Heart right ventricle (tissue), 16 donors: ENCODE data around the gene ANKRD65. TPM values are rescaled to one million over a fixed set of nuclear protein-coding genes. Genes with fewer than 3 reads are reported as not detected.
A peak's percentile ranks its signal among the peaks of the same experiment; 100 is the strongest.
"Not testable (repeated sequence)": the region's sequence is repeated elsewhere in the genome, so short reads cannot be mapped to it uniquely, and the experiment has no call there.

Experiments used
- ATAC-seq, 8 donors: fragments of 200-7000 bp; cut with Tn5 transposase; one replicate each; pipeline ENCODE4 v1.9.1; 2020; ENCODE audit warnings: mild to moderate bottlenecking in 8 of 8, moderate library complexity in 8 of 8, moderate number of reproducible peaks in 1 of 8
- DNase-seq, 2 donors: peaks; one replicate each; pipeline ENCODE4 v3.0.0-alpha.2; 2020
- H3K27ac ChIP-seq, 10 donors: fragments of 200-600 bp; sonication (generic) in 2 of 10; one replicate each; pipeline versions ENCODE4 v1.5.0 to v1.8.0; 2020 to 2022; ENCODE audit warnings: mild to moderate bottlenecking in 3 of 10
- H3K27me3 ChIP-seq, 7 donors: fragments of 200-600 bp; one replicate each; pipeline ENCODE4 v1.8.0; 2021 to 2022; ENCODE audit warnings: mild to moderate bottlenecking in 2 of 7
- H3K36me3 ChIP-seq, 9 donors: fragments of 200-600 bp; sonication (generic) in 1 of 9; one replicate each; pipeline versions ENCODE4 v1.5.0 to v1.8.0; 2020 to 2022; ENCODE audit warnings: mild to moderate bottlenecking in 2 of 9
- H3K4me1 ChIP-seq, 9 donors: fragments of 200-600 bp; sonication (generic) in 1 of 9; one replicate each; pipeline versions ENCODE4 v1.5.0 to v1.8.0; 2020 to 2022; ENCODE audit warnings: mild to moderate bottlenecking in 4 of 9
- H3K4me3 ChIP-seq, 10 donors: fragments of 200-600 bp; sonication (generic) in 2 of 10; one replicate each; pipeline versions ENCODE4 v1.5.0 to v1.8.0; 2020 to 2022; ENCODE audit warnings: mild to moderate bottlenecking in 7 of 10, moderate library complexity in 2 of 10
- H3K9me3 ChIP-seq, 11 donors: fragments of 200-600 bp in 10 of 11; sonication (generic) in 2 of 11; one replicate each; pipeline versions ENCODE4 v1.5.0 to v1.8.0; 2013 to 2022; ENCODE audit warnings: mild to moderate bottlenecking in 2 of 11, control low read depth in 1 of 11, moderate library complexity in 1 of 11
- CTCF ChIP-seq, 9 donors: fragments of 200-600 bp; sonication (generic) in 2 of 9; IDR thresholded peaks; one replicate each; pipeline versions ENCODE4 v1.5.0 to v1.8.0; 2021 to 2022; ENCODE audit warnings: antibody characterized with exemption in 9 of 9, mild to moderate bottlenecking in 5 of 9, moderate library complexity in 1 of 9
- WGBS, 2 donors: extraction: QIAGEN DNeasy Blood & Tissue Kit; methylation state at CpG; one replicate each; pipeline ENCODE4 v1.1.7; 2013; ENCODE audit warnings: inconsistent platforms in 1 of 2; 5-methylcytosine and 5-hydroxymethylcytosine counted together
- intact Hi-C, 10 donors: fragments of 100-400 bp; cut with DNase I; formaldehyde crosslinking; loops; one replicate each; pipeline versions ENCODE4 v1.11.1 to v1.14.2; 2022
- polyA plus RNA-seq, 2 donors: library from polyadenylated mRNA; stranded (reverse); fragments of 200-250 nt; gene quantifications; one replicate each; pipeline ENCODE4 v1.2.3, GENCODE V29; 2013
- total RNA-seq, 10 donors: library from RNA; stranded (reverse); fragmentation: NEBNext Ultra II Directional in 3 of 10; extraction: Animal tissue kit (Norgen Biotek cat#: 25700) in 3 of 10; gene quantifications; one replicate each; pipeline versions ENCODE4 v1.2.1 to v1.2.4, GENCODE V29; 2021 to 2023
- donor health status: Arrhythmogenic right ventricular cardiomyopathy.
- donor health status: ischemic (EF 13 %, LVEDD 7.1; RV severe dilation, severe dysfunction).
- donor health status: healthy with polysubstance abuse.
- donor health status: DM: no; HTN: yes; CAD: no.
- donor health status: DM: no; HTN: no; CAD: no.
- donor health status: ischemic (EF 25% LVEDD 6.9; RV normal size, moderate dysfunction).
- donor health status: ischemic (EF 25% LVEDD 5.7; RV mildly dilated, moderate dysfunction).
- donor health status: healthy.
- donor health status: DM: yes; HTN: yes; CAD: no.
- donor health status: Ischemic cardiomyopathy.
- donor health status: ischemic (EF 35%, LVEDD 5.7; RV mildly dilated, moderate dysfunction).
- donor health status: nonischemic (EF 11% LVEDD 7.7; RV severe dilation, severe dysfunction).
- donor health status: DM: yes; HTN: yes; CAD: no.
- donor health status: PGD.
- donor health status: ischemic (EF 29% LVEDD 5.4; RV normal size, mild dysfunction).
- donor health status: nonischemic (EF 23%, LVEDD 6.1; RV moderate dilation, normal function).

Gene ANKRD65
- total and polyA plus RNA-seq, 12 donors = 0.37 to 3.1 (median 1.8) TPM

GRCh38 chr1:1415751-1416150 is 5.3 kb downstream of the ANKRD65 start:
- TF ChIP-seq CTCF (IDR thresholded peaks at IDR 0.05) = no peak
- Histone ChIP-seq H3K4me1 (peaks cover 0 to 10% (median 3%) of the 10 kb centered on the region in 9 donors), H3K27me3 (peaks cover 0 to 2% (median 0%) of the 10 kb centered on the region in 7 donors), H3K36me3 (no peaks in the 10 kb centered on the region), H3K4me3 (no peak overlapping the region), H3K27ac (no peak overlapping the region), H3K9me3 (peaks cover 0 to 10% (median 0%) of the 10 kb centered on the region in 11 donors)
- WGBS, 2 donors = 64 to 74% methylated on average over 13 of the region's 13 CpGs
- no peak for ATAC-seq
- DNase-seq = no peak
- intact Hi-C loops = no loop called here

- intact Hi-C loops = not testable (repeated sequence)
These were observed 8.7 kb downstream of the ANKRD65 start for GRCh38 chr1:1412311-1412902.

GRCh38 chr1:1411626-1412025 is 9.4 kb downstream of the ANKRD65 start:
- Histone ChIP-seq H3K27ac (no peak overlapping the region), H3K4me3 (no peak overlapping the region), H3K4me1 (peaks cover 0 to 22% (median 17%) of the 10 kb centered on the region in 9 donors), H3K27me3 (no peaks in the 10 kb centered on the region), H3K9me3 (peaks cover 0 to 10% (median 0%) of the 10 kb centered on the region in 11 donors), H3K36me3 (no peaks in the 10 kb centered on the region)
- ATAC-seq = no peak
- WGBS, 2 donors = 89 to 94% methylated on average over 11 to 13 of the region's 13 CpGs
- no peak for DNase-seq
- no peak for TF ChIP-seq CTCF (IDR thresholded peaks at IDR 0.05)
- intact Hi-C loops = no loop called here

More at GRCh38 chr1:1412311-1412902, 8.7 kb downstream of the ANKRD65 start:
- H3K9me3 ChIP-seq, ATAC-seq, H3K27me3 ChIP-seq, H3K27ac ChIP-seq, H3K4me3 ChIP-seq, H3K36me3 ChIP-seq, DNase-seq: not testable (repeated sequence)
- WGBS, 2 donors = 96 to 98% methylated on average over 11 of the region's 11 CpGs
- peaks cover 0 to 21% (median 16%) of the 10 kb centered on the region in 9 donors for H3K4me1 ChIP-seq

GRCh38 chr1:1410238-1410637 is 10.8 kb downstream of the ANKRD65 start:
- H3K9me3 ChIP-seq, H3K27ac ChIP-seq, H3K27me3 ChIP-seq, intact Hi-C loops, ATAC-seq, H3K4me3 ChIP-seq, DNase-seq: not testable (repeated sequence)
- Histone ChIP-seq H3K4me1 (peaks cover 0 to 36% (median 31%) of the 10 kb centered on the region in 9 donors), H3K36me3 (peaks cover 0 to 11% (median 5%) of the 10 kb centered on the region in 9 donors)
- 58 to 68% methylated on average over 8 of the region's 8 CpGs for WGBS, 2 donors

- Histone ChIP-seq H3K27ac (peak overlapping the region; percentile 70 to 94 (median 88)), H3K36me3 (peaks cover 0 to 36% (median 29%) of the 10 kb centered on the region in 9 donors), H3K4me1 (peaks cover 0 to 46% (median 32%) of the 10 kb centered on the region in 9 donors), H3K27me3 (no peaks in the 10 kb centered on the region), H3K4me3 (peak overlapping the region; percentile 69 to 99 (median 93)), H3K9me3 (peaks cover 0 to 7% (median 0%) of the 10 kb centered on the region in 11 donors)
- WGBS, 2 donors = 9 to 10% methylated on average over 40 to 41 of the region's 41 CpGs
- intact Hi-C loops = loop anchor here in 4 of 10 donors (1.0 to 10.0 kb wide), 4 partner anchors 27 to 97 kb away; partner anchors contain the start of genes AURKAIP1 (in 1 of the 4) and VWA1 (in 1 of the 4)
- DNase-seq (no peak), ATAC-seq (peak in 1 of 8 donors; percentile 9)
- TF ChIP-seq CTCF (IDR thresholded peaks at IDR 0.05) = no peak
These were observed 13.3 kb downstream of the ANKRD65 start for GRCh38 chr1:1407636-1408318.
